ENCODE data around the gene CEBPZOS.
"Not testable (repeated sequence)": the region's sequence is repeated elsewhere in the genome, so short reads cannot be mapped to it uniquely, and the experiment has no call there.

The CEBPZOS gene

GRCh38 chr2:37189452-37190153, 6.7 kb upstream of the CEBPZOS start:
- Histone ChIP-seq H3K4me3 (no peak overlapping the region), H3K27ac (peak overlapping the region in 2 of 21 experiments; percentile 21)

GRCh38 chr2:37190290-37190689, 6.0 kb upstream of the CEBPZOS start:
- Histone ChIP-seq H3K4me3 (no peak overlapping the region), H3K27ac (no peak overlapping the region)

DNA sequence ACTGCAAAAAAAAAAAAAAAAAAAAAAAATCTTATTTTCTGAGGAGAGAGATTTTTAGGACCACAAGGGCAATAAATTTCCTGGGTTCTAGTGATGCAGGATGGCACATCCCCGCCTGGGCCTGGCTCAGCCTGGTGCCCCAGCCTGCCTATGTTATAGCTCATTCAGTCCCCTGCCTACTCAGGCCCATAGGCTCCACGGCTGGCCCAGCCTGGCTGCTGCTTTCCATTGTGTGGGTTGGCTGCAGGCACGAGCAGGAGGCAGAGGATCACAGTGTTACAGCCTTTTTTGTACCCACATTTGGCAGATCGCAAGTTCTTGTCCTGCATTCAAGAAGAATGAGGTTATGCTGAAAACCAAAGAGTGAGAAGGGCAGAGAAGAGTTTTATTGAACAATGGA, 5.0 kb upstream of the CEBPZOS start:
- no peak overlapping the region for H3K4me3 ChIP-seq
- peak overlapping the region in 2 of 21 experiments; percentile 11 to 35 for H3K27ac ChIP-seq

- peak overlapping the region in 2 of 21 experiments; percentile 11 to 35 for H3K27ac ChIP-seq
These were observed 4.5 kb upstream of the CEBPZOS start for GRCh38 chr2:37191747-37192146.

GRCh38 chr2:37192551-37192950, 3.7 kb upstream of the CEBPZOS start:
- no peak overlapping the region for H3K4me3 ChIP-seq
- H3K27ac ChIP-seq, result no peak overlapping the region

More at GRCh38 chr2:37191747-37192146, 4.5 kb upstream of the CEBPZOS start:
- H3K4me3 ChIP-seq, result no peak overlapping the region

DNA sequence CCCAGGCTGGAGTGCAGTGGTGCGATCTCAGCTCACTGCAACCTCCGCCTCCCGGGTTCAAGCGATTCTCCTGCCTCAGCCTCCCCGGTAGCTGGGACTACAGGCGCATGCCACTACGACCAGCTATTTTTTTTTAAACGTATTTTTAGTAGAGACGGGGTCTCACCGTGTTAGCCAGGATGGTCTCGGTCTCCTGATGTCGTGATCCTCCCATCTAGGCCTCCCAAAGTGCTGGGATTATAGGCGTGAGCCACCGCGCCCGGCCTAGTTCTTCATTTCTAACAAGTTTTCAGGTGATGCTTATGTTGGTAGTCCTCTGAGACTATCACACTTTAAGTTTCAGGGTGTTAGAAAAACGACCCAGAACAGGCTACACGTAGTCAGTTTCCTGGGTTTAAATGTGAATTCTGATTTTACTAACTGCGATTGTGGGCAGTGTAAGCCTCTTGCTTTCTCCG, 405 bp upstream of the CEBPZOS start:
- Histone ChIP-seq H3K27ac (peak overlapping the region in 19 of 21 experiments; percentile 71 to 98 (median 90)), H3K4me3 (peak overlapping the region; percentile 61 to 91 (median 72))

- no peak overlapping the region for H3K27ac ChIP-seq
- H3K4me3 ChIP-seq, result no peak overlapping the region
These were observed 2.4 kb downstream of the CEBPZOS start for GRCh38 chr2:37198681-37199065.

DNA sequence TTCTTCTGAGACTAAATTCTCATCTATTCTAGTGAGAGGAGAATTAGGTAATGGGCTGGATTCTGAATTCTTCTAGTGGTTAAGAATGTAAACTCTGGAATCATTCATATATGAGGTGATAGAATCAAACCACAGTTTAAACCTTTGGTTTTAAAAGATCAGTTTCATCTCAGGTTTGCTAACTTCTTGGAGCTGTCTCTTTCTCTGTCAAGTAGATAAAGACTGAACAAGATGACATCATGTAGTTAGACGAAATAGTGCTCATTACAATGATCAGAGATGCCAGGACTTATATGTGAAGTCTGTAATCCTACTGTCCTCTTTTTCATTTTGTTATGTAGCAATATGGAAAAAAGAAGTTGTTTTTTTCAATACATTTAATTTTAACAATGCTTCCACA, 4.9 kb downstream of the CEBPZOS start:
- H3K27ac ChIP-seq, result no peak overlapping the region
- no peak overlapping the region for H3K4me3 ChIP-seq

DNA sequence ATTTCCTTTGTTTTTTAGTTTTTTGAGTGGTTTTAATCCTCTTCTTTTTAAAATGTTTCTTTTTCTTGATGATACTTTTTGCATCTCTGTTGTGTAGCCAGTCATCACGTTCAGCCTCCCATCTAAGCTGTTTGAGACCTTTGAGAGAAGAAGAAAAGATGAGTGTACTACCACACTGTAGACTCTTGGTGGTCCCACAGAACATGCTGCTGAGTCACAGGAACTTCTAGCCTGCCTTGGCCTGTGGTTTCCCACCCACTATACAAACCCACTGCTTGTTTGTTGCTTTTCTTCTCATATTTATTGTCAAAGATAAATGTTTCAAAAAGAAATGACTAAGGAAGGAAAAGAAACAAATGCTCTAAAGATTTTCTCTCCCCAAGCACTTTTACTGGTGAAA, 5.5 kb downstream of the CEBPZOS start:
- no peak overlapping the region for H3K27ac ChIP-seq
- no peak overlapping the region for H3K4me3 ChIP-seq

DNA sequence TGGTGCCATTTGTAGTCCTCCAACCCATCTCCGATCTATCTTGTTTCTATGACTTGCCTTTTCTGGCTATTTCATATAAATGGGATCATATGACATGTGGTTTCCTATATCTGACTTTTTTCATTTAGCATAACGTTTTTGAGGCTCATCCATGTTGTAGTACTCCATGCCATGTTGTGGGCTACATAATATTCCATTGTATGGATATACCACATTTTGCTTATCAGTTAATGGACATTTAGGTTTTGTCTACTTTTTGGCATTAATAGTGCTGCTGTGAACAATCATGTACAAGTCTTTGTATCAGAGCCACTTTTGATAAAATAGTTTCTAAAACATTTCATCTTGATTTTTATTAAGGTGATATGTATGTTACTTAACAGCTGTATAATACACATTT, 7.4 kb downstream of the CEBPZOS start:
- Histone ChIP-seq H3K27ac (no peak overlapping the region), H3K4me3 (no peak overlapping the region)

GRCh38 chr2:37205071-37205661, 8.9 kb downstream of the CEBPZOS start:
- not testable (repeated sequence) for H3K4me3 ChIP-seq, H3K27ac ChIP-seq

DNA sequence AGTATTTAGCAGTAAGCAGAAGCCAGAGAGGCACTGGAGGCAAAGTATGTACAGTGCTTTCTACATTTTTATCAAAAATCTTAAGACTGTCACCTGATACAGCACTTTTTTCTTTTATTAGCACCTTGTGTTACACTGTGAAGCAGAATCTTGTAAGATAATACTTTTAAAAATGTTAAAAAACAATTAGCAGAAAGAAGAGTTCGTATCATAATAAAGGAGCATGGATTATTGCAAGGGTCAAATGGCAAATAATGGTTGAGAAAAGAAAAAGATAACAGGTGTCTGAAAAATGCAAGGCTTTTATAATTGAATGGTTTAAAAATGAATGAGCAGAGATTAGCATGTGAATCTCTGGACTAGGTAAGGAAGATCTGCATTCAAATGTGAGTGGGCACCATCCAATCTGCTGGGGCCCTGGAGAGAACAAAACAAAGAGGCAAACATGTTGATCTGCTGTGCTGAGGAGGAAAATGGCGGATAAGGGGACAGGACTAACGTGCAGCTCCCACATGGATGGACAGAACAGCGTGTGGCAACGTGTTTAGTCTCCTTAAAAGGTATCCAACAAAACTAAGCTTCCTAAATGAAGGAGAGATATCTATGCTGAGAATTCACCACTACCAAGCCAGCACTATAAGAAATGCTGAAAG, 9.5 kb downstream of the CEBPZOS start:
- H3K27ac ChIP-seq, result no peak overlapping the region

GRCh38 chr2:37206760-37207159, 10.5 kb downstream of the CEBPZOS start:
- not testable (repeated sequence) for H3K4me3 ChIP-seq, H3K27ac ChIP-seq

More for the DNA sequence above, 9.5 kb downstream of the CEBPZOS start:
- H3K4me3 ChIP-seq, result no peak overlapping the region

DNA sequence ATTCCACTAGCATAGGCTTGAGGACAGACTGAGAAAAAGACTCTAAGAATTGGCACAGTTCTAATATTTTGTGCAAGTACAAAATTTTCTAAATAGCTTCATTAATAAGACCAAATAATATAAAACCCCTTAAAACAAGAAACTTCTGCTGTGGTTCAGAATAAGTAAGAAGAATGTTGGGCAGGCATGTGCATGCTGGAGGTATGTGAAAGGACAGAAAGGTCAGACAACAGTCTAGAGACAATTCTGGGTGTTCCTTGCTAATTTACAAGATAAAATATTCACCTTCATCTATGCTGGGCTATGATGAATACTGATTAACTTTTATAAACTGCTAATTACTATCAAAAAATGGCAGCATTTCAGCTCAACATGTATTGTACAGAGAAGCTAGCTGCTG, 14.9 kb downstream of the CEBPZOS start:
- Histone ChIP-seq H3K4me3 (no peak overlapping the region), H3K27ac (no peak overlapping the region)

GRCh38 chr2:37211939-37212338, 15.6 kb downstream of the CEBPZOS start:
- Histone ChIP-seq H3K27ac (no peak overlapping the region), H3K4me3 (no peak overlapping the region)

- H3K27ac ChIP-seq, result peak overlapping the region in 2 of 21 experiments; percentile 5 to 15
- H3K4me3 ChIP-seq, result no peak overlapping the region
These were observed 19.0 kb downstream of the CEBPZOS start for GRCh38 chr2:37215250-37215649.

GRCh38 chr2:37219046-37219445, 22.8 kb downstream of the CEBPZOS start:
- H3K27ac ChIP-seq, result no peak overlapping the region
- H3K4me3 ChIP-seq, result no peak overlapping the region

DNA sequence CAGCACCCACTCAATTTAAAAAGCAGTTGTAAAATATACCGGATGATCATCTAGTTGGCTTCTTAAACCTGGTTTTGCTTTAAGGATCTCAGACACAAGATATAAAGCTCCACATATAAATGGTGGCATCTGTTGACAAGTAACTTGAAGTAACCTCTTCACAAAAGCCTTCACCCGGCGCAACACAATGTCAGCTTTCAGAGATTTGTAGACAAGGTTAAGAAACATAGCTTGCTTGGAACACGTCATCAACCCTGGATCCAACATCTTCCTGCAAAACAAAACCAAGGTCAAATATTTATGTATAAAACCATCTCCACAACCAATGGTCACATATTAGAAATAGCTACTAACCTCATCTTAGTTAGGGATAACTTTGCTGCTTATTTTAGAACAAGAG, 26.8 kb downstream of the CEBPZOS start:
- H3K27ac ChIP-seq, result no peak overlapping the region
- no peak overlapping the region for H3K4me3 ChIP-seq

GRCh38 chr2:37224063-37224462, 27.8 kb downstream of the CEBPZOS start:
- no peak overlapping the region for H3K4me3 ChIP-seq
- no peak overlapping the region for H3K27ac ChIP-seq

DNA sequence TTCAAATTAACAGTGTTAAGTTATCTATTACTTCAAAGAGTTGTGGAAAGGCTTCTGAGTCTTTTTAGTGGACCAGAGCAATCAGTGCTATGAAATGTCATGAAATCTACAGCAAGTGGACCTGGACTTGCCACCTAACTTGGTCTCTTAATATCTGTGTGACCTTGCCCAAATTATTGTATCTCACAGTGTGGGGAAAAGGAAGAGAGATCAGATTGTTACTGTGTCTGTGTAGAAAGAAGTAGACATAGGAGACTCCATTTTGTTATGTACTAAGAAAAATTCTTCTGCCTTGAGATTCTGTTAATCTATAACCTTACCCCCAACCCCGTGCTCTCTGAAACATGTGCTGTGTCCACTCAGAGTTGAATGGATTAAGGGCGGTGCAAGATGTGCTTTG, 28.8 kb downstream of the CEBPZOS start:
- not testable (repeated sequence) for H3K4me3 ChIP-seq, H3K27ac ChIP-seq

DNA sequence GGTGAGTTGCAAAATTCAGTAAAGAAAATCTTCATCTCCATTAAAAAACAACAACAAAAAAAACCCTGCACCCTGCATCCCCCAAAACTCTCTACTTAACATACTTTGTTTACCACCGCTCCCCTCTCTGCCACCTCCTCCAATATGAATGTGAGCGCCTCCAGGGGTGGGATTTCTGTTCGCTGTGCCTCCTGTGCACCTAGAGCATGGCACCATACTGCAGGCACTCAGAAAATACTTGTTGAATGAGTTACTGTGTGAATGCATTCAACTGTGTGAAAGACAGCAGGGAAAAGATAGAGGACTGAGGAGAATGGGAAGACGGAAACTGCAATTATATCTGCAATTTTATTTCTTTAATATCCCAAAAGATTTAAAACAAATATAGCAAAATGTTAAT, 30.6 kb downstream of the CEBPZOS start:
- H3K27ac ChIP-seq, result no peak overlapping the region
- H3K4me3 ChIP-seq, result no peak overlapping the region
